ENCODE data around the gene MARS1. TPM values are rescaled to one million over a fixed set of nuclear protein-coding genes. Genes with fewer than 3 reads are reported as not detected.
"Not testable (repeated sequence)": the region's sequence is repeated elsewhere in the genome, so short reads cannot be mapped to it uniquely, and the experiment has no call there.

Gene MARS1
- 10 to 100 TPM; 31.7 to 67.0 (median 42.7) TPM for polyA plus RNA-seq

DNA sequence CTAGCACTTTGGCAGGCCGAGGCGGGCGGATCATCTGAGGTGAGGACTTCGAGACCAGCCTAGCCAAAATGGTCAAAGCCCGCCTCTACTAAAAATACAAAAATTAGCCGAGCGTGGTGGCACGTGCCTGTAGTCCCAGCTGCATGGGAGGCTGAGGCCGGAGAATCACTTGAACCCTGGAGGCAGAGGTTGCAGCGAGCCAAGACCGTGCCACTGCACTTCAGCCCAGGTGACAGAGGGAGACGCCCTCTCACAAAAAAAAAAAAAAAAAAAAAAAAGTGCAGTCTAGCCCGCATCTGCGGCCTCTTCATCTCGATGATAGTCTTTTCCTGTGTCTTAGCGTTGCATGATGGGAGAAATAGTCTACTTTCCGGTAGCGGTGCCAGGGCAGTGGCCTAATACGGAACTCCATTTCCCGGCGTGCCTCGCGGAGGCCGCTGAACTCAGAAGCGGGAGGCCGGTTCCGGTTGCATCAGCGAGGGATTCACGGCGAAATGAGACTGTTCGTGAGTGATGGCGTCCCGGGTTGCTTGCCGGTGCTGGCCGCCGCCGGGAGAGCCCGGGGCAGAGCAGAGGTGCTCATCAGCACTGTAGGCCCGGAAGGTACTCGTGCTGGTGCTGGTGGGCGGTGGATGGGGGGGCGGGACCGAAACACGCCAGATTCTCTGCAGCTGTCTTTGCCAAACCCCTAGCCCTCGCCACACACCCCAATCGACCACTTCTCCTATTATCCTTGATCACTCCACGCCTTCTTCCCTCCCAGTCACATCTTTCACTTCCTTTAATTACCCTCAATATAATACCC lies at the start of gene MARS1:
MARS1 (plus strand) TSS at position 472 of the 805 bp plus-strand sequence; CDS start at position 495, 23 bp downstream.
- no peak within 1 kb of the TSS for H3K27ac ChIP-seq (ENCODE audit: low read depth, low read length)
- WGBS, 3 donors: 8 to 10% (median 9%) methylated on average over 42 to 47 of the region's 47 CpGs

- WGBS, 3 donors: 71 to 94% (median 85%) methylated on average over 1 of the region's 1 CpG
- no peak overlapping the region for H3K27ac ChIP-seq (ENCODE audit: low read depth, low read length)
Observed at GRCh38 chr12:57438400-57438799, 49.5 kb upstream of the MARS1 start.

DNA sequence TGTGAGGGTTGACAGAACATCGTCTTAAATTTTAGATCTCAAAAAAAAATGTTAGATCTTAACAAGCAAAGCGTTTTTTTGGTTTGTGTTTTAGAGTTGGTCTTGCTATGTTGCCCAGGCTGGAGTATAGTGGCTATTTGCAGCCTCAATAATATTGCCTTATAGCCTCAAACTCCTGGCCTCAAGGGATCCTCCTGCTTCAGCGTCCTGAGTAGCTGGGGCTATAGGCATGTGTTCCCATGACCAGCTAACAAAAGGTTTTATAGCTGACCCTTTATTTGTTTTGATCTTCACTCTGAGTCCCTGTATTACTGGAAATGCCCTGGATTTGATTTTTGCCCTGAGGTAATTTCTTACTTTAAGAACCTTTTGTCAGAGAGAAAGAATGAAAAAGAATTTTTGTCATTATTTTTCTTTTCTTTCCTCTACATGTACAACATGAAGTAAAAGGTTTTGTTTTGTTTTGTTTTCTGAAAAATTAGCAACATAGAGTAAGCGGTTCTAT lies 48.1 kb upstream of the MARS1 start:
- 76 to 81% (median 81%) methylated on average over 4 of the region's 4 CpGs for WGBS, 3 donors
- H3K27ac ChIP-seq (ENCODE audit: low read depth, low read length): no peak overlapping the region

DNA sequence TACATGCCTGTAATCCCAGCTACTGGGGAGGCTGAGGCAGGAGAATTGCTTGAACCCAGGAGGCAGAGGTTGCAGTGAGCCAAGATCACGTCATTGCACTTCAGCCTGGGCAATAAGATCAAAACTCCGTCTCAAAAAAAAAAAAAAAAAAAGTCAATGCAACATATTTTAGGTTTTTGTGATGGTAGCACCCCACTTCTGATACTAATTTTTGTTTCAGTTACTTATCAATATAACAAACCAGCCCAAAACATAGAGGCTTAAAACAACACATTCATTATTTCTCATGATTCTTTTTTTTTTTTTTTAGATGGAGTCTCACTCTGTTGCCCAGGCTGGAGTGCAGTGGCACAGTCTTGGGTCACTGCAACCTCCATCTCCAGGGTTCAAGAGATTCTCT lies 46.5 kb upstream of the MARS1 start:
- WGBS, 3 donors: 92 to 98% (median 93%) methylated on average over 2 of the region's 2 CpGs
- H3K27ac ChIP-seq (ENCODE audit: low read depth, low read length): not testable (repeated sequence)

DNA sequence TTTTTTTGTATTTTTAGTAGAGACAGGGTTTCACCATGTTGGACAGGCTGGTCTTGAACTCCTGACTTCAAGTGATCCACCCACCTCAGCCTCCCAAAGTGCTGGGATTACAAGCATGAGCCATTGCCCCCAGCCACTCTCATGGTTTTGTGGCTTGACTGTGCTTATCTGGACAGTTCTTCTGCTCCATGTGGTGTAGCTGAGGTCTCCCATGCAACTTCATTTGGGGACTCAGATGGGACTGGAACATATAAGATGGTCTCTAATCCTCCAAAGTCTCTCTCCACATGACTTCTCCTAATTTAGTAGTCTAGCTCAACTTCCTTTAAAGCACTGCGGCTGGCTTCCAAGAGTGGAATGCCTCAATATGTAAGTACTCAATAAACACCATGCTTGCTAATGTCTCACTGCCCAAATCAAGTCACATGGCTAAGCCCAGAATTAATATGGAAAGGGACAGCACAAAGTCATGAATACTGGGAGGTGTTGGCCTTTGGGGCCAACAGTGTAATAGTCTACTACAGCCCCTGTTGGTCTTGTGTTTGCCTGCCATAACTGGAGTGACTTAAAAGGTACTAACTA lies 45.9 kb upstream of the MARS1 start:
- H3K27ac ChIP-seq (ENCODE audit: low read depth, low read length): no peak overlapping the region
- 45 to 68% (median 61%) methylated on average over 1 of the region's 1 CpG for whole genome bisulfite sequencing, 3 donors

DNA sequence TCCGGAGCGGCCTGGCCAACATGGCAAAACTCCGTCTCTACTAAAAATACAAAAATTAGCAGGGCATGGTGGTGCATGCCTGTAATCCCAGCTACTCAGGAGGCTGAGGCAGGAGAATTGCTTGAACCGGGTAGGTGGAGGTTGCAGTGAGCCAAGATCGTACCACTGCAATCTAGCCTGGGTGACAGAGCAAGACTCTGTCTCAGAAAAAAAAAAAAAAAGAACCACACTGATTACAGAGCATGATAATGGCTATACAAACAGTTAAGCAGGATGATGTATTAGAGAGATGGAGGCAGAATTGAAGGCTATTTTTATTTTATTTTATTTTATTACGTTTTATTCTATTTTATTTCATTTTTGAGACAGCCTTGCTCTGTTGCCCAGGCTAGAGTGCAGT lies 43.5 kb upstream of the MARS1 start:
- not testable (repeated sequence) for H3K27ac ChIP-seq (ENCODE audit: low read depth, low read length)
- 79 to 85% (median 82%) methylated on average over 6 of the region's 6 CpGs for WGBS, 3 donors

DNA sequence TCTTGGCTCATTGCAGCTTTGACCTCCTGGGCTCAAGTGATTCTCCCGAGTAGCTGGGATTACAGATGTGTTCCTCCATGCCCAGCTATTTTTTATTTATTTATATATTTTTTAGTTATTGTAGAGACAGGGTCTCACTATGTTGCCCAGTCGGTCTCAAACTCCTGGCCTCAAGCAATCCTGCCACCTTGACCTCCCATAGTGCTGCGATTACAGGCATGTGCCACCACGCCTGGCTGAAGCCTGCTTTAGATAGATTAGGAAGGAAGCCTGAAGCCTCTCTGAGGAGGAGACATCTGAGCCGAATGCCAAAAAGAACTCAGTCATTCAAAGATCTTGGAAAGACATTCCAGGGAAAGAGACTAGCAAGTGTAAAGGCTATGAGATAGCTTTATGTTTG lies 43.1 kb upstream of the MARS1 start:
- 75 to 82% (median 80%) methylated on average over 5 of the region's 5 CpGs for WGBS, 3 donors

DNA sequence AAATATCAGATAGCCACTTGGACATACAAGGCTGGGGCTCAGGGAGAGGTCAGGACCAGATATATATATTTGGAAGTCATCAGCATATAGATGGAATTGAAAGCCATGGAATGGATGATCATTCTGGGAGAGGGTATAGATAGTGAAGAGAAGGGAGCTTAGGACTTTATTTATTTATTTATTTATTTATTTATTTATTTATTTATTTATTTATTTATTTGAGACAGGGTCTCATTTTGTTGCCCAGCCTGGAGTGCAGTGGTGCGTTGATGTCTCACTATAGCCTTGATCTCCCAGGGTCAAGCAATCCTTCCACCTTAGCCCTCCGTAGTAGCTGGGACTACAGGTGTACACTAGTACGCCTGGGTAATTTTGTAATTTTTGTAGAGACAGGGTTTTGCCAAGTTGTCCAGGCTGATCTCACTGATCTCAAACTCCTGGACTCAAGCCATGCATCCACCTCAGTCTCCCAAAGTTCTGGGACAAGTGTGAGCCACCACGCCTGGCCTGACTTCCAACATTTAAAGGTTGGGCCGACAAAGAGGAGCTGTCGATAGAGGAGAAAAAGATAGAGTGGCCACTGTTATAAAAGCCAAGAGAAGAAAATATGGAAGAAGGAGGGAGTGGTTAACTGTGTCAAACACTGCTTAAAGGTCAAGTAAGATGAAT lies 41.4 kb upstream of the MARS1 start:
- 94 to 99% (median 97%) methylated on average over 6 of the region's 6 CpGs for WGBS, 3 donors
- H3K27ac ChIP-seq (ENCODE audit: low read depth, low read length): no peak overlapping the region

More for the DNA sequence above, 43.1 kb upstream of the MARS1 start:
- H3K27ac ChIP-seq (ENCODE audit: low read depth, low read length): no peak overlapping the region

- 73 to 90% (median 84%) methylated on average over 2 of the region's 2 CpGs for WGBS, 3 donors
- no peak overlapping the region for H3K27ac ChIP-seq (ENCODE audit: low read depth, low read length)
Observed at GRCh38 chr12:57448669-57449068, 39.2 kb upstream of the MARS1 start.

DNA sequence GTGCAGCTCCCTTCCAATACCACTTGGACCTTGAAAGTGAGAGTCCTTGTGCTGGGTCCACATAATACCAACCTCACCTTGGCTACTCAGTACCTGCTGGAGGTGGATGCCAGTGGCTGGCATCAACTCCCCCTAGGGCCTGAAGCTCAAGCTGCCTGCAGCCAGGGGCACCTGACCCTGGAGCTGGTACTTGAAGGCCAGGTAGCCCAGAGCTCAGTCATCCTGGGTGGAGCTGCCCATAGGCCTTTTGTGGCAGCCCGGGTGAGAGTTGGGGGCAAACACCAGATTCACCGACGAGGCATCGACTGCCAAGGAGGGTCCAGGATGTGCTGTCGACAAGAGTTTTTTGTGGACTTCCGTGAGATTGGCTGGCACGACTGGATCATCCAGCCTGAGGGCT lies 38.5 kb upstream of the MARS1 start:
- 96 to 99% (median 97%) methylated on average over 7 of the region's 7 CpGs for WGBS, 3 donors
- H3K27ac ChIP-seq (ENCODE audit: low read depth, low read length): no peak overlapping the region

DNA sequence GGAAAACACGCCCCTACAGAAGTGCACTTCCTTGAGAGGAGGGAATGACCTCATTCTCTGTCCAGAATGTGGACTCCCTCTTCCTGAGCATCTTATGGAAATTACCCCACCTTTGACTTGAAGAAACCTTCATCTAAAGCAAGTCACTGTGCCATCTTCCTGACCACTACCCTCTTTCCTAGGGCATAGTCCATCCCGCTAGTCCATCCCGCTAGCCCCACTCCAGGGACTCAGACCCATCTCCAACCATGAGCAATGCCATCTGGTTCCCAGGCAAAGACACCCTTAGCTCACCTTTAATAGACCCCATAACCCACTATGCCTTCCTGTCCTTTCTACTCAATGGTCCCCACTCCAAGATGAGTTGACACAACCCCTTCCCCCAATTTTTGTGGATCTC lies 37.8 kb upstream of the MARS1 start:
- 78 to 93% (median 79%) methylated on average over 3 of the region's 3 CpGs for WGBS, 3 donors
- H3K27ac ChIP-seq (ENCODE audit: low read depth, low read length): no peak overlapping the region

- no peak overlapping the region for H3K27ac ChIP-seq (ENCODE audit: low read depth, low read length)
- WGBS, 3 donors: 40 to 76% (median 75%) methylated on average over 6 of the region's 6 CpGs
Observed at GRCh38 chr12:57451233-57451778, 36.6 kb upstream of the MARS1 start.

DNA sequence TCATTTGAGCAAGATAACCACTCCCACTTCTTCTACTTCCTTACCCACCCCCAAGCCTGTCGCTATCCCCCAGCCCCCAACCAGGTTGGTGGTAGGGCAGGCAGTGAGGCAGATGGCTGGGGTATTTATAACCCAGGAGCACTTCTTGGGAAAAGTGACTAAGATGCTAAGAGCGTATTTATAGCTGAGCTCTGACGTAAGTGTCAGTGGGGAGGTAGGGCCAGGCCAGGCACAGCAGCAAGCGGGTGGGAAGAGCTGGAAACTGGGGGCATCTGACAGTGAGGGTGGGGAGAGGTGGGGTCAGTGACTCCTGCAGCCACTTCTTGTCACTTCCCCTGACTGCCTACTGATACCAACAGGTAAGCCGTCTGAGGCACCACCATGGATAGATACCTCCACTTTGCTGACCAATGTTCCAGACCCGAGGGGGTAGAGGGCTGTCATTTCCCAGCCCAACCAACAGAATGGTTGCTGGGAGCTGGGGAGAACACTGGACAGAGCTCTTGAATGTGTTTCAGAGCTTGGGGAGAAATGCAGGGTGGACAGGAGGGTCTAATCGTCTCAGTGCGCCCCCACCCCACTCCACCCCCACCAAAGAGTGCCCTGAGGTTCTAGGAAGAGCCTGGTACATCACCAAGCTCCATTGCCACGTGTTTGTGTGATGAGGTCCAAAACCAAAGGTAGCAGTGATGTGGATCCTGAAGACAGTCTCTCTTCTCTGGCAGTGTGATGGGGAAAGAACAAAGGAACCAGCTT lies 35.5 kb upstream of the MARS1 start:
- 27 to 36% (median 33%) methylated on average over 9 of the region's 9 CpGs for WGBS, 3 donors
- no peak overlapping the region for H3K27ac ChIP-seq (ENCODE audit: low read depth, low read length)

GRCh38 chr12:57452937-57453509 lies 34.8 kb upstream of the MARS1 start:
- no peak overlapping the region for H3K27ac ChIP-seq (ENCODE audit: low read depth, low read length)

GRCh38 chr12:57454213-57454565 lies 33.7 kb upstream of the MARS1 start:
- no peak overlapping the region for H3K27ac ChIP-seq (ENCODE audit: low read depth, low read length)
- 89 to 98% (median 95%) methylated on average over 2 of the region's 2 CpGs for WGBS, 3 donors

More at GRCh38 chr12:57452937-57453509, 34.8 kb upstream of the MARS1 start:
- WGBS, 3 donors: 9 to 31% (median 30%) methylated on average over 7 of the region's 7 CpGs

- WGBS, 3 donors: 49 to 66% (median 59%) methylated on average over 10 of the region's 10 CpGs
- no peak within 1 kb of the TSS for H3K27ac ChIP-seq (ENCODE audit: low read depth, low read length)
Observed at GRCh38 chr12:57454566-57455373, 33.1 kb upstream of the MARS1 start, which contains the start of gene INHBE. Gene INHBE, plus strand, starts transcription at chr12:57455307. Its CDS starts 230 bp downstream, at chr12:57455537.

Measured in adipose tissue (tissue), 3 donors.